DND-41 (cell line): ENCODE results near the gene ESR1.

Source experiments
- ATAC-seq: fragments of 200-7000 bp; cut with Tn5 transposase; 3 replicates; pipeline ENCODE4 v1.9.1; 2021; ENCODE audit warnings: low read depth; ENCODE audit not compliant: insufficient read depth
- DNase-seq: peaks from one replicate; pipeline ENCODE4 v3.0.0-alpha.2; 2020
- H2AFZ ChIP-seq: 2 replicates; pipeline ENCODE4 v1.6.0; 2012; ENCODE audit warnings: low read depth, low read length
- H3K27ac ChIP-seq: 2 replicates; pipeline ENCODE4 v1.5.1; 2012; ENCODE audit warnings: low read length, inconsistent platforms
- H3K27me3 ChIP-seq: fragments of 200-600 bp; sonication (generic); 2 replicates; pipeline ENCODE4 v1.6.0; 2012; ENCODE audit warnings: low read length, mild to moderate bottlenecking, inconsistent platforms; ENCODE audit not compliant: insufficient read depth, poor library complexity
- H3K36me3 ChIP-seq: 2 replicates; pipeline ENCODE4 v1.5.1; 2012; ENCODE audit warnings: low read length, inconsistent platforms; ENCODE audit not compliant: insufficient read depth
- H3K4me1 ChIP-seq: 2 replicates; pipeline ENCODE4 v1.5.1; 2012; ENCODE audit warnings: mild to moderate bottlenecking, low read length; ENCODE audit not compliant: insufficient read depth
- H3K4me2 ChIP-seq: 2 replicates; pipeline ENCODE4 v1.6.0; 2012; ENCODE audit warnings: mild to moderate bottlenecking, moderate library complexity, low read length, inconsistent platforms; ENCODE audit not compliant: insufficient read depth
- H3K4me3 ChIP-seq, 2 experiments: fragments of 200-600 bp in 1 of 2; shearing (Covaris generic) in 1 of 2; 2 replicates each; pipeline ENCODE4 v1.5.1; 2012 to 2016; ENCODE audit warnings: inconsistent platforms in 2 of 2, low read length in 2 of 2, mild to moderate bottlenecking in 2 of 2, low read depth in 1 of 2, moderate library complexity in 1 of 2
- H3K79me2 ChIP-seq: 2 replicates; pipeline ENCODE4 v1.6.0; 2012; ENCODE audit warnings: low read length, inconsistent platforms; ENCODE audit not compliant: insufficient read depth
- H3K9ac ChIP-seq: 2 replicates; pipeline ENCODE4 v1.6.0; 2012; ENCODE audit warnings: low read depth, mild to moderate bottlenecking, inconsistent platforms, low read length, moderate library complexity
- H3K9me3 ChIP-seq: 2 replicates; pipeline ENCODE4 v1.5.1; 2012; ENCODE audit warnings: low read length, moderate library complexity, mild to moderate bottlenecking, inconsistent platforms; ENCODE audit not compliant: insufficient read depth, severe bottlenecking
- H4K20me1 ChIP-seq: 2 replicates; pipeline ENCODE4 v1.6.0; 2012; ENCODE audit warnings: low read length; ENCODE audit not compliant: insufficient read depth
- CTCF ChIP-seq: IDR thresholded peaks from 2 replicates; pipeline ENCODE4 v1.5.1; 2012; ENCODE audit warnings: borderline replicate concordance, low read length, moderate library complexity, mild to moderate bottlenecking; ENCODE audit not compliant: poor library complexity, severe bottlenecking; ENCODE audit errors: extremely low read depth
- EZH2 ChIP-seq: IDR thresholded peaks from 3 replicates; pipeline ENCODE4 v1.6.1; 2012; ENCODE audit warnings: borderline replicate concordance, low read depth, mild to moderate bottlenecking, moderate library complexity, low read length, inconsistent platforms; ENCODE audit not compliant: severe bottlenecking

Gene ESR1

GRCh38 chr6:152143359-152143758 is 335.9 kb downstream of the ESR1 start:
- DNase-seq (no peak), ATAC-seq (no peak)
- TF ChIP-seq CTCF (no peak), EZH2 (no peak)
- Histone ChIP-seq H4K20me1 (no peaks in the 10 kb centered on the region), H3K4me2 (no peak overlapping the region), H3K9ac (no peak overlapping the region), H3K4me1 (no peaks in the 10 kb centered on the region), H3K27me3 (no peaks in the 10 kb centered on the region), H3K79me2 (no peaks in the 10 kb centered on the region), H3K9me3 (no peaks in the 10 kb centered on the region), H3K4me3 (no peak overlapping the region), H3K36me3 (peaks cover 18% of the 10 kb centered on the region), H3K27ac (no peak overlapping the region), H2AFZ (no peak overlapping the region)

GRCh38 chr6:152146385-152146784 is 338.9 kb downstream of the ESR1 start:
- ATAC-seq (no peak), DNase-seq (no peak)

GRCh38 chr6:152147269-152147668 is 339.8 kb downstream of the ESR1 start:
- Histone ChIP-seq H3K9ac (no peak overlapping the region), H3K27ac (no peak overlapping the region), H3K79me2 (no peaks in the 10 kb centered on the region), H4K20me1 (no peaks in the 10 kb centered on the region), H3K4me1 (no peaks in the 10 kb centered on the region), H3K9me3 (no peaks in the 10 kb centered on the region), H3K27me3 (no peaks in the 10 kb centered on the region), H2AFZ (no peak overlapping the region), H3K4me3 (no peak overlapping the region), H3K36me3 (peaks cover 42% of the 10 kb centered on the region), H3K4me2 (no peak overlapping the region)
- ATAC-seq (no peak), DNase-seq (no peak)
- TF ChIP-seq EZH2 (no peak), CTCF (no peak)

More at GRCh38 chr6:152146385-152146784, 338.9 kb downstream of the ESR1 start:
- H3K4me3 ChIP-seq, result no peak overlapping the region
- H3K36me3 ChIP-seq, result peaks cover 33% of the 10 kb centered on the region
- no peaks in the 10 kb centered on the region for H4K20me1 ChIP-seq
- no peaks in the 10 kb centered on the region for H3K9me3 ChIP-seq
- H3K79me2 ChIP-seq, result no peaks in the 10 kb centered on the region
- no peak overlapping the region for H3K4me2 ChIP-seq
- no peak for TF ChIP-seq CTCF
- no peak for TF ChIP-seq EZH2
- no peak overlapping the region for H3K9ac ChIP-seq
- H2AFZ ChIP-seq, result no peak overlapping the region
- H3K27ac ChIP-seq, result no peak overlapping the region
- no peaks in the 10 kb centered on the region for H3K4me1 ChIP-seq
- H3K27me3 ChIP-seq, result no peaks in the 10 kb centered on the region

- Histone ChIP-seq H3K27ac (no peak overlapping the region), H3K4me3 (no peak overlapping the region), H3K9me3 (no peaks in the 10 kb centered on the region), H2AFZ (no peak overlapping the region), H3K4me2 (no peak overlapping the region), H3K4me1 (no peaks in the 10 kb centered on the region), H3K79me2 (no peaks in the 10 kb centered on the region), H4K20me1 (no peaks in the 10 kb centered on the region), H3K9ac (no peak overlapping the region), H3K36me3 (peaks cover 48% of the 10 kb centered on the region), H3K27me3 (no peaks in the 10 kb centered on the region)
- no peak for DNase-seq
- TF ChIP-seq CTCF (no peak), EZH2 (no peak)
- no peak for ATAC-seq
These were observed 340.9 kb downstream of the ESR1 start for GRCh38 chr6:152148412-152148811.
